Measurements from ENCODE around the gene ADGRE1. TPM values are rescaled to one million over a fixed set of nuclear protein-coding genes. Genes with fewer than 3 reads are reported as not detected.

Gene ADGRE1
- total and polyA plus RNA-seq, 4 donors: 0.39 to 16.2 (median 1.8) TPM

- WGBS: 74% methylated on average over 7 of the region's 7 CpGs
- Histone ChIP-seq H3K4me3 (ENCODE audit: low read depth in 1 of 3, low read length in 3 of 3) (no peak overlapping the region), H3K27ac (ENCODE audit: low read depth in 1 of 2, low read length in 2 of 2) (no peak overlapping the region), H3K27me3 (ENCODE audit: control insufficient read depth in 4 of 4, insufficient read depth in 4 of 4, low read length in 3 of 4) (no peaks in the 10 kb centered on the region), H3K4me1 (ENCODE audit: control insufficient read depth in 4 of 4, insufficient read depth in 4 of 4, low read length in 3 of 4) (no peaks in the 10 kb centered on the region), H3K9ac (ENCODE audit: low read depth in 1 of 2, low read length in 2 of 2) (no peak overlapping the region), H3K36me3 (ENCODE audit: control insufficient read depth in 4 of 4, insufficient read depth in 3 of 4, low read depth in 1 of 4, low read length in 3 of 4) (peaks cover 0 to 2% (median 0%) of the 10 kb centered on the region in 4 donors), H3K9me3 (ENCODE audit: control insufficient read depth in 4 of 4, low read length in 3 of 4) (peaks cover 0 to 23% (median 10%) of the 10 kb centered on the region in 4 donors)
- no peak for TF ChIP-seq JUND (IDR thresholded peaks at IDR 0.05)
- no peak for DNase-seq (ENCODE audit: low spot score)
These were observed 38.0 kb downstream of the ADGRE1 start for GRCh38 chr19:6925386-6925785.

GRCh38 chr19:6925801-6926751 lies 38.7 kb downstream of the ADGRE1 start:
- Histone ChIP-seq H3K9me3 (ENCODE audit: control insufficient read depth in 4 of 4, low read length in 3 of 4) (peaks cover 0 to 23% (median 11%) of the 10 kb centered on the region in 4 donors), H3K27me3 (ENCODE audit: control insufficient read depth in 4 of 4, insufficient read depth in 4 of 4, low read length in 3 of 4) (no peaks in the 10 kb centered on the region), H3K27ac (ENCODE audit: low read depth in 1 of 2, low read length in 2 of 2) (no peak overlapping the region), H3K36me3 (ENCODE audit: control insufficient read depth in 4 of 4, insufficient read depth in 3 of 4, low read depth in 1 of 4, low read length in 3 of 4) (peaks cover 0 to 2% (median 0%) of the 10 kb centered on the region in 4 donors), H3K4me3 (ENCODE audit: low read depth in 1 of 3, low read length in 3 of 3) (no peak overlapping the region), H3K9ac (ENCODE audit: low read depth in 1 of 2, low read length in 2 of 2) (no peak overlapping the region), H3K4me1 (ENCODE audit: control insufficient read depth in 4 of 4, insufficient read depth in 4 of 4, low read length in 3 of 4) (no peaks in the 10 kb centered on the region)
- 66% methylated on average over 15 of the region's 15 CpGs for WGBS
- TF ChIP-seq SP1 (IDR thresholded peaks at IDR 0.05) (no peak), FOXA1 (IDR thresholded peaks at IDR 0.05) (no peak), EGR1 (IDR thresholded peaks at IDR 0.05; ENCODE audit: low read depth in 2 of 2) (no peak), NR2F2 (IDR thresholded peaks at IDR 0.05) (no peak), ZBTB33 (IDR thresholded peaks at IDR 0.05) (no peak), FOXA2 (IDR thresholded peaks at IDR 0.05) (no peak), TAF1 (conservative IDR thresholded peaks at IDR 0.05) (no peak), MAX (IDR thresholded peaks at IDR 0.05) (no peak), GABPA (IDR thresholded peaks at IDR 0.05 in 1 of 2, conservative IDR thresholded peaks at IDR 0.05 in 1 of 2) (no peak), HNF4A (conservative IDR thresholded peaks at IDR 0.05) (no peak), YY1 (IDR thresholded peaks at IDR 0.05) (no peak), REST (IDR thresholded peaks at IDR 0.05) (no peak), HNF4G (IDR thresholded peaks at IDR 0.05) (no peak), RAD21 (IDR thresholded peaks at IDR 0.05) (no peak), RXRA (IDR thresholded peaks at IDR 0.05) (no peak)
- DNase-seq (ENCODE audit: low spot score): no peak
